Spinal cord (tissue), 10 donors: ENCODE measurements around the gene TIPRL. TPM values are rescaled to one million over a fixed set of nuclear protein-coding genes. Genes with fewer than 3 reads are reported as not detected.

Experiments used
- DNase-seq, 6 donors: peaks; one replicate each; pipeline versions ENCODE4 v3.0.0 to v3.0.0-alpha.2; 2013 to 2015; ENCODE audit warnings: low spot score in 6 of 6, low read depth in 4 of 6
- H3K27ac ChIP-seq: one replicate; pipeline ENCODE4 v1.5.1; 2013; ENCODE audit warnings: low read depth, low read length, control low read depth
- H3K27me3 ChIP-seq: one replicate; pipeline ENCODE4 v1.6.1; 2013; ENCODE audit warnings: low read length; ENCODE audit not compliant: control insufficient read depth, insufficient read depth
- H3K36me3 ChIP-seq: one replicate; pipeline ENCODE4 v1.6.1; 2013; ENCODE audit warnings: low read length; ENCODE audit not compliant: control insufficient read depth, insufficient read depth
- H3K4me1 ChIP-seq: one replicate; pipeline ENCODE4 v1.6.1; 2013; ENCODE audit warnings: low read length; ENCODE audit not compliant: control insufficient read depth, insufficient read depth
- H3K4me3 ChIP-seq: one replicate; pipeline ENCODE4 v1.5.1; 2013; ENCODE audit warnings: low read depth, low read length, control low read depth
- H3K9me3 ChIP-seq: one replicate; pipeline ENCODE4 v1.6.1; 2013; ENCODE audit warnings: low read length; ENCODE audit not compliant: control insufficient read depth, insufficient read depth
- WGBS: methylation state at CpG from one replicate; pipeline ENCODE4 v1.1.5; 2013; ENCODE audit warnings: missing lambda C conversion rate; ENCODE audit not compliant: insufficient coverage; 5-methylcytosine and 5-hydroxymethylcytosine counted together
- polyA plus RNA-seq, 2 donors: library from polyadenylated mRNA; unstranded; fragments of 120-200 nt; gene quantifications; one replicate each; pipeline ENCODE4 v1.2.1, GENCODE V29; 2013; ENCODE audit not compliant: insufficient read length in 2 of 2
- total RNA-seq, 2 donors: library from RNA; depleted of rRNA in 1 of 2; stranded (reverse); fragments of 120-200 nt in 1 of 2; fragments of >200 nt in 1 of 2; gene quantifications; one replicate each; pipeline versions ENCODE4 v1.2.3 to v1.2.4, GENCODE V29; 2013 to 2014
- donor health status: healthy.

TIPRL gene
- total and polyA plus RNA-seq, 4 donors: 43.1 to 73.2 (median 52.1) TPM

DNA sequence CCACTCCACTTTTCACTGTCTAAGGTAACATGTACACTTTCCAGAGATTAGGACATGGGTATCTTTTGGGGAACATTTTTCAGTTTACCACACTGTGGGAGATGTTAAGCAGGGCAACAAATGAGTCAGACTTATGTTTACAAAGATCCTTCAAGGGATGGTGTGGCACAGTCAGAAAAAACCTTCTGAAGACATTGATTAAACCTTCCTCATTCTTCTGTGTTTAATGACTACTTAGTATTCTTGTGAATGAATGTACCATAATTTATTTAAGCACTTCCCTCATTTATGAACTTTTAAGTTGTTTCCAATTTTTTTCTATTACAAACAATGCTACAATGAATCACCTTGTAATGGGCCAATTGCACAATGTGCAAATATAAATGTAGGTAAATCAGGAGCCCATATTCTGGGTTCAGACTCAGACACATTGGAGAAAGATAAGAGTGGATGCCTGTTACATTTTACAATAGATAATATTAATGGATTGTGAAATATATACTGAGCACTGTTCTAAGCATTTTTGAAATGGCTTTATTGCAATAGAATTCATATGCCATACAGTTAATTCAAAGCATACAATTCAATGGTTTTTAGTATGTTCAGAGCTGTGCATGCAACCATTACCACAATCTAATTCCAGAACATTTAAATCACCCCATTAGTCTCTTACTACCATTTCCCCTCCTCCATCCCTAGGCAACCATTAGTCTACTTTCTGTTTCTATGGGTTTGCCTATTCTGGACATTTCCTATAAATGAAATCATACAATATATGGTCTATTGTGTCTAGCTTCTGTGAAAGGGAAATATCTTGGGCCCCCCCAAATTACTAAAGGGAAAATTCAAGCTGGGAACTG, 45.1 kb downstream of the TIPRL start:
- Histone ChIP-seq H3K36me3 (no peaks in the 10 kb centered on the region), H3K9me3 (no peaks in the 10 kb centered on the region), H3K4me1 (peaks cover 17% of the 10 kb centered on the region), H3K27me3 (no peaks in the 10 kb centered on the region), H3K4me3 (no peak overlapping the region), H3K27ac (no peak overlapping the region)
- peak in 1 of 6 donors; percentile 50 for DNase-seq

DNA sequence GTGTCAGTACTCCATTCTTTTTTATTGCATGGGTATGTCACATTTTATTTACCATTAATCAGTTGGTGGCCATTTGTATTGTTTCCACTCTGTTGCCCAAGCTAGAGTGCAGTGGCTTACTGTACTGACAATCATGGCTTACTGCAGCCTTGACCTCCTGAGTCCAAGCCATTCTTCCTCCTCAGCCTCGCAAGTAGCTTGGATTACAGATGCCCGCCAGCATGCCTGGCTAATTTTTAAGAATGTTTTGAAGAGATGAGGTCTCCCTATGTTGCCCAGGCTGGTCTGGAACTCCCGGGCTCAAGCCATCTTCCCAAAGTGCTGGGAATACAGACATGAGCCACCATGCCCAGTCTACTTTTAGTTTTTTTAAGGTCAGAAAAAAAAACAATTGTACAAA, 46.2 kb downstream of the TIPRL start:
- WGBS: 60% methylated on average over 1 of the region's 3 CpGs
- Histone ChIP-seq H3K4me3 (peak overlapping the region; percentile 81), H3K27ac (no peak overlapping the region), H3K9me3 (no peaks in the 10 kb centered on the region), H3K36me3 (no peaks in the 10 kb centered on the region), H3K27me3 (no peaks in the 10 kb centered on the region), H3K4me1 (peaks cover 17% of the 10 kb centered on the region)
- DNase-seq: peak in 1 of 6 donors; percentile 27

DNA sequence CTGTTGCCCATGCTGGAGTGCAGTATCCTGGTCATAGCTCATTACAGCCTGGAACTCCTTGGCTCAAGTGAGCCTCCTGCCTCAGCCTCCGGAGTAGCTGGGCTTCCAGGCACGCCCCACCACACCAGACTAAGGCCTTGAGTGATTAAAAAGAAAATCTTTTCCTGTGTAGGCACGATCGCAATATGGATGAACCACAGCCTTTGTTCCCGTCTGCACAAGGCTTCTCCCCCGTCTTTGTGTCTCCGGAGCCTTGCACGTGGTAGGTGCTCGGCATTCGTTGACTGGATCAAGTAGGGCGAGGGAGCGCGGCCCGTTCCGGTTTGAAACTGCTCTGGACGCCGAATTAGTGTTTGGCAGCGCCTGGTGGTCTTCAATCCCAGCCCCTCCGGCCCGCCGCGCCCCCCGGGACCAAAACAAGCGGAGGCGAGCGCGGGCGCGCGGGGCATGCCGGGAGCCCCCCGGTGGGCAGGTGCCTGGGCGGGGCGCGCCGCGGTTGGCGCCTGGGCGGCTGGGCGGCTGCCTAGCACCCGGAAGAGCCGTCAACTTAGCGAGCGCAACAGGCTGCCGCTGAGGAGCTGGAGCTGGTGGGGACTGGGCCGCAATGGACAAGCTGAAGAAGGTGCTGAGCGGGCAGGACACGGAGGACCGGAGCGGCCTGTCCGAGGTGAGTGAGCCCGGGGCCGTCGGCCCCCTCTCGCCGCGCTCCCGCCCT, 46.9 kb downstream of the TIPRL start, which contains the start of gene SFT2D2:
TSS of gene SFT2D2 (plus strand) at position 529 of the 715 bp plus-strand sequence. CDS start at position 605, 76 bp downstream.
- peak; percentile 58 to 93 (median 67) for DNase-seq
- H3K27me3 ChIP-seq: no peaks in the 10 kb centered on the region
- peaks cover 17% of the 10 kb centered on the region for H3K4me1 ChIP-seq
- H3K9me3 ChIP-seq: no peaks in the 10 kb centered on the region
- WGBS: under 1% methylated on average over 57 of the region's 58 CpGs
- H3K36me3 ChIP-seq: no peaks in the 10 kb centered on the region
- H3K4me3 ChIP-seq: peak within 1 kb of the TSS; percentile 81
- peak within 1 kb of the TSS; percentile 67 for H3K27ac ChIP-seq

DNA sequence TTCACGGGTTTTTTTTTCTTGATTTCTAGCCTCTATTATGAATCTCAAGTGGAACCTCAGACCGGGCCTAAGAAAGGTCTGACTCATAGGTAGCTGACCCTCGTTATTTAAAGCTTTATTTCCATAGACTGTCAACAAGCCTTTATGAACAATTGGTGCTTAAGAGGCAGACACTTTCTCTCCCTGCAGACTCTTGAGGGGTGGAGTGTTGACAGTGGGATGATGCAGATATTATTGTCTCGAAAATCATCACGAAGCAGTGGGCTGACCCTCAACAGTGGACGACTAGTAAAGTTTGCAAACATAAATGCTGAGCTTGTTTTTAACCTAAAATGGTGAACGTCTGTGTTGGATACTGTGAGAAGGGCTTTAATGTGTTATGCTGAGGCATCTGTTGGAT, 48.9 kb downstream of the TIPRL start:
- no peaks in the 10 kb centered on the region for H3K9me3 ChIP-seq
- H3K36me3 ChIP-seq: peaks cover 5% of the 10 kb centered on the region
- H3K27ac ChIP-seq: no peak overlapping the region
- WGBS: 77% methylated on average over 4 of the region's 7 CpGs
- no peak overlapping the region for H3K4me3 ChIP-seq
- DNase-seq: no peak
- H3K27me3 ChIP-seq: no peaks in the 10 kb centered on the region
- H3K4me1 ChIP-seq: peaks cover 17% of the 10 kb centered on the region

DNA sequence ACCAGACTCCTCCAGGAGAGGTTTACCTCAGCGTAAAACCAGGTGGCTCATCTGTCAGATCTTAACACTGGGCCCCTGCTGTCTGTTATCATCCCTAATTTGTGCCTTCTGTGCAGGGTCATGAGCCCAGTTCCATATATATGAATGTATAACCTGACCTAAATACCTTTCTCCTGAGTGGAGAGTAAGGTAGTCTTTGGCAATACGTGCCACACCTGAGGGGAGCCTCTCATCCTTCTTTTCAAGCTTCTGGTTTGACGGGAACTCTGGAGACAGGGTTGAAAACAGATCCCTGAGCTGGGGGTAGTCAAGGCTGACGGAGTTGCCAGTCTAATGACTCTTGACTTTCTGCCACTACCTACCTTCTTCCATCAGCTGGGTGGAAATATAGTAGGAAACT, 51.1 kb downstream of the TIPRL start:
- no peak overlapping the region for H3K27ac ChIP-seq
- no CpG with 5 or more reads among the region's 4 CpGs for WGBS
- H3K9me3 ChIP-seq: no peaks in the 10 kb centered on the region
- no peaks in the 10 kb centered on the region for H3K27me3 ChIP-seq
- no peak overlapping the region for H3K4me3 ChIP-seq
- H3K36me3 ChIP-seq: peaks cover 10% of the 10 kb centered on the region
- no peak for DNase-seq
- peaks cover 16% of the 10 kb centered on the region for H3K4me1 ChIP-seq

DNA sequence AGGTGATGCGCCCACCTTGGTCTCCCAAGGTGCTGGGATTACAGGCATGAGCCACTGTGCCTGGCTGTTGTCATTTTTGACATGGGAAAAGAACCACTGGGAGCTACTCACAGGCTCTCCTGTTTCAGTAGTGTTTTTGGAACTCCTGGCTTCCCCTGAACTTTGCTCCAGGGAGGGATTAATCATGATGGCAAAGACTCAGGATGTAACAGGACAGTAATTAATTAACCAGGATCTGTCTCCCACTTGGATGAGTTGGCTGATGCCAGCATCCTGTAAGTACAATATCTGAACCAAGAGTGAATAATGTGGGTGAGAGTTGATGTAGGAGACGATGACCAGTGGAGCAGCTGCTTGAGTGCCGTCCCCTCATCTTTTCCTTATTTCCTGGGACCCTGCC, 51.9 kb downstream of the TIPRL start:
- H3K27me3 ChIP-seq: no peaks in the 10 kb centered on the region

DNA sequence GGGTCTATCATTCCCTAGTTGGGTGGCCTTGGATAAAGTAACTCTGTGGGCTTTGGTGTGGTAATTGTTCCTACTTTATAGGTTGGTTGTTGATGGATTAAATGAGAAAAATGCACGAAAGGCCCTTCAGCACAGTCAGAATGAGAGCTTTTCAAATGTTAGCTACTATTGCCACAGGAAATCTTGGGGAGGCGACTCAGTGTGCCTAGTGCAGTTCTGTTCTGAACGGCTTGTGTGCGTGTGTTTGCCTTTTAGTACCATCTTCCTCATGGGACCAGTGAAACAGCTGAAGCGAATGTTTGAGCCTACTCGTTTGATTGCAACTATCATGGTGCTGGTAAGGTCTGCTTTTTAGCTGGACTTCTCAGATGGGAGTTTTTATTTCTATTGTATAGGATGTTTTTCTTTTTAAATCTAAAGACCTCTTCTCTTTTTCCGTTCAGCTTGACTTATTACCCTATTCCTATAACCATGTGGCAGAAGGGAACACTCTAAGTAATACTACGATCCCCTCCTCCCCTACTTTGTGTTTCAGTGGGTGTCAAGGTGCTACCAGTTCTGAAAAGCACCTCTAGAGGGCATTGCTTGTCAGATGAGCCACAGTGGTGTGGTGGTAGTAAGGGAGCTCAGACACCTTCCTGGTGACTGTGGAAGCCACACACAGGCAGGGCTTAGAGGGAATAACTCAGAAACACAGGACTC, 56.2 kb downstream of the TIPRL start:
- peaks cover 12% of the 10 kb centered on the region for H3K36me3 ChIP-seq
- peak in 2 of 6 donors; percentile 23 to 28 for DNase-seq
- 88% methylated on average over 6 of the region's 8 CpGs for WGBS

More for the DNA sequence above, 51.9 kb downstream of the TIPRL start:
- no peak overlapping the region for H3K27ac ChIP-seq
- 100% methylated on average over 1 of the region's 3 CpGs for WGBS
- no peak overlapping the region for H3K4me3 ChIP-seq
- H3K9me3 ChIP-seq: no peaks in the 10 kb centered on the region
- no peak for DNase-seq
- peaks cover 10% of the 10 kb centered on the region for H3K4me1 ChIP-seq
- H3K36me3 ChIP-seq: peaks cover 10% of the 10 kb centered on the region

DNA sequence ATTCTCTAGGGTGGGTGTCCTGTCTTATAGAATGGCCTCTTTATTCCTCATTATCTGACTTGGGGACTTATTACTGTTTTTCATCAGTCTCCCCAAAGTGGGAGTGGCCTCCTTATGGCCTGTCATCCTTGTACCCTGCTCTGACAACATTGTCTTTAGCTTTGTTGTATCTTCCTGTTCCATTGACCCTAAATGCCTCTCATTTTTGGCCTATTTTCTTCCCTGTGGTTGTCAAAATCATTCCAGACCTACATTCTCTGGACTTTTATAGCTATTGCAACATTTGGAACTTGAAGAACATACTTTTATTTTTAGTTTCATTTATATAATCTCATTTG, 56.8 kb downstream of the TIPRL start:
- Histone ChIP-seq H3K27me3 (no peaks in the 10 kb centered on the region), H3K4me1 (no peaks in the 10 kb centered on the region), H3K27ac (no peak overlapping the region), H3K4me3 (no peak overlapping the region), H3K36me3 (peaks cover 12% of the 10 kb centered on the region), H3K9me3 (no peaks in the 10 kb centered on the region)
- DNase-seq: no peak

More for the DNA sequence above, 56.2 kb downstream of the TIPRL start:
- Histone ChIP-seq H3K27ac (no peak overlapping the region), H3K4me3 (no peak overlapping the region), H3K27me3 (no peaks in the 10 kb centered on the region), H3K4me1 (no peaks in the 10 kb centered on the region), H3K9me3 (no peaks in the 10 kb centered on the region)

DNA sequence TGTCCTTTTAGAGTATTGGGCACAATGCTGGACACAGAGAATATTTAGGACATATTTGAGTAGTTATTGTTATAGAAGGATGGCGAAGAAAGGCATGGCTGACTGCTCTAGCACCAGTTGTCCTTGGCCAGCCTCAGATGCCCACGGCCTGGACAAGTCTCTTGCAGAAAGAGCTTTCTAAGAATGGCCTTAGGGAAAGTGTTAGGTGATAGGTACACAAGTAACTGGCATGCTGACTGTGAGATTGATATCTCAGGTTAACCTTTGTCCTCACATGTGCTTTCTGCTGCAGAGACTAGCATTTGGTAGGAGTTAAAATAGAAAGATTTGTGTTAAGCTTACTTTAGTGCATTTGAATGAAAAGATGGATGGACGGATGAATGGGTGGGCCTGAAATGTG, 57.2 kb downstream of the TIPRL start:
- H3K36me3 ChIP-seq: peaks cover 12% of the 10 kb centered on the region
- H3K9me3 ChIP-seq: no peaks in the 10 kb centered on the region
- H3K4me3 ChIP-seq: no peak overlapping the region
- WGBS: 95% methylated on average over 3 of the region's 3 CpGs
- no peaks in the 10 kb centered on the region for H3K4me1 ChIP-seq
- H3K27ac ChIP-seq: no peak overlapping the region
- no peak for DNase-seq
- no peaks in the 10 kb centered on the region for H3K27me3 ChIP-seq
